Ishikawa (cell line): ENCODE results near the gene STK38.

ENCODE experiments used
- CEBPB ChIP-seq: IDR thresholded peaks from 2 replicates; pipeline ENCODE4 v1.6.1; 2012
- CREB1 ChIP-seq: IDR thresholded peaks from 2 replicates; pipeline ENCODE4 v1.6.1; 2012; ENCODE audit warnings: low read depth
- EGR1 ChIP-seq: IDR thresholded peaks from 2 replicates; pipeline ENCODE4 v1.6.1; 2012
- EP300 ChIP-seq: IDR thresholded peaks from 2 replicates; pipeline ENCODE4 v1.6.1; 2012; ENCODE audit warnings: borderline replicate concordance
- FOXM1 ChIP-seq: IDR thresholded peaks from 2 replicates; pipeline ENCODE4 v1.6.1; 2012; ENCODE audit warnings: low read depth, borderline replicate concordance
- NFIC ChIP-seq: IDR thresholded peaks from 2 replicates; pipeline ENCODE4 v1.6.1; 2012
- TAF1 ChIP-seq: IDR thresholded peaks from 2 replicates; pipeline ENCODE4 v1.6.1; 2012; ENCODE audit warnings: low read depth, mild to moderate bottlenecking
- TCF12 ChIP-seq: IDR thresholded peaks from 2 replicates; pipeline ENCODE4 v1.6.1; 2012; ENCODE audit warnings: low read depth
- YY1 ChIP-seq: IDR thresholded peaks from 2 replicates; pipeline ENCODE4 v1.6.1; 2012; ENCODE audit warnings: low read depth
- ZBTB7A ChIP-seq: IDR thresholded peaks from 2 replicates; pipeline ENCODE4 v1.6.1; 2012; ENCODE audit warnings: low read depth
- TF ChIP-seq, protein P1 (sequence below): IDR thresholded peaks from 2 replicates; pipeline ENCODE4 v1.6.1; 2012

DNA sequence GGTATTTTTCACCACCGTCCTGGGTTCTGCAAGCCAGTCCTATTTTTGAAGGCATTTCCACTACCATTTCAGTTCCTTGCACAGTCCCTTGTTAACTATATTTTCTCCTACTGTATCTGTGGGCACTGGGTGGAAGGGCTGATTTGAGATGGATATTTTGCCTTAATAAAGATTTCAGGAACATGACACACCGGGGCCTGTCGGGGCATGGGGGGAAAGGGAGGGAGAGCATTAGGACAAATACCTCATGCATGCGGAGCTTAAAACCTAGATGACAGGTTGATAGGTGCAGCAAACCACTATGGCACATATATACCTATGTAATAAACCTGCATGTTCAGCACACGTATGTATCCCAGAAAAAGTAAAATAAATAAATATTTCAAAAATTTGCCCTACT, 22.4 kb downstream of the STK38 start:
- TF ChIP-seq YY1 (no peak), EGR1 (no peak), TAF1 (no peak), EP300 (no peak), NFIC (no peak), ZBTB7A (no peak), FOXM1 (no peak), CEBPB (no peak), TCF12 (no peak), CREB1 (no peak)
- TF ChIP-seq, protein P1, sequence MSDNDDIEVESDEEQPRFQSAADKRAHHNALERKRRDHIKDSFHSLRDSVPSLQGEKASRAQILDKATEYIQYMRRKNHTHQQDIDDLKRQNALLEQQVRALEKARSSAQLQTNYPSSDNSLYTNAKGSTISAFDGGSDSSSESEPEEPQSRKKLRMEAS, result no peak
